HG02884 (cell line): ENCODE results near the gene PXK.
A peak's percentile ranks its signal among the peaks of the same experiment; 100 is the strongest.

Source experiments
- ATAC-seq: cut with Tn5 transposase; IDR thresholded peaks from one replicate; pipeline ENCODE4 v1.9.1; 2021; ENCODE audit warnings: mild to moderate bottlenecking, moderate library complexity; ENCODE audit not compliant: unreplicated experiment

Gene PXK

DNA sequence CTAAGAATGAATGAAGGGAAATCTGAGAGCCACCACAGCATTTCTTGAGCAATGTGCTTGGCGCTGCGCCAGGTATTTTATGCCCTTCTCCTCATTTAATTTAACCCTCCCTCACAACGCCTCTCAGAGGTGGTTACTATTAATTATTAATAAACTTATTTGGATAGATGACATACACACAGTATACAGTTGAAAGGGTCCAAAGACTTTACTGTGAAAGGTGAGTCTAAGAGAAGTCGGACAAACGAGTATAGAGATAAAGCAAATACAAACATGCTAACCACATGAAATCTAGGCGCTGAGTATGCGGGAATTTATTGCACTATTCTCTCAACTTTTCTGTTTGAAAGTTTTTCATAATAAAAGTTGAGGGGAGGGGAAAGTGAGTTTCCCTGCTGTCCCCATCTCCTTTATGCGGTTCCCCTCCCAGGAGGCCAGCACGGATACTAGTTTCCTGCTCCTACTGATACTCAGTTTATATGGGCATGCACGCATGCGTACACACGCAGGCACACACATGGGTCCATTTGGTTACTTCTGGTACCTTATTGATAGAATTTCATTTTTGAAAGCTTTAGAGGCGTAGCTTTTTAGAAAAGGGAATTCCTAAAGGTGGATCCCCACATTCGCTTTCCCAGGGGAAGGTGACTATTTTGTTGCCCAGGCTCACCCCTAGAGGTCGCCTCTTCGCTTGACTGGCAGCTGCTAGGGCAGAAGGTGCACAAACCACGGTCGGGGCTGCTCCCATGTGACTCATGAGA, 130.7 kb downstream of the PXK start:
- ATAC-seq: peak; percentile 89

DNA sequence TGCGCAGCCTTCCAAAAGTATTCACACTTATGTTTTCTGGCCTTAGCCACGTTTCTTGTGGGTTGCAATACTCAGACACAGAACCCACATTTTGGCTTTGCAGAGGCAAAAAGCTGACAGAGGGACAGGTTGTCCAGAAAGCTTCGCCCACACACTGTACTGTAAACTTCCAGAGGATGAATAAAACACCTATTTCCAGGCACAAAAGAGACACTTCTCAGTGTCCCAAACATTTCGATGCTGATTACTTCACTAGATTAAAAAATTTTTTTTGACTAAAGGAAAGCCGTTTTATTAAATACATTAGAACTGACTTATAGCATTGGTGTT, 131.2 kb downstream of the PXK start:
- ATAC-seq: no peak

GRCh38 chr3:58464866-58465265, 132.2 kb downstream of the PXK start:
- no peak for ATAC-seq

GRCh38 chr3:58466899-58467563, 134.3 kb downstream of the PXK start:
- no peak for ATAC-seq

DNA sequence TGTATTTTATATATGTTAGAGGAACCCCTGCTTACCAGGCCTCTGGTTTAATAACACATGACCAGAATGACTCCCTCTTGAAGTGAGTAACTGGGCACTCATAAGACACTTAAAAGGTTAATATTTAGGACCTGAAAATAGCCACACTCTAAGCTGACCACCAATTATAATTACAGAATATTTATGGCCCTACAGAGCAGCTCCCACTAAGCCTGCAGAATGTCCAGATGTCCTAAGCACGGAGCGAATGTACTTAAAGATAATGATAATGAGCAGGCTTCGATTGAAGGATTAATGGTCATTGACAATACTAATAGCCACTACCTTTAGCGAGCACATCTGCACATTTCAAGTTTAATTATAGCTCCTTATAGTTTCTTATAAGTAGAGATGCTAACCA, 136.4 kb downstream of the PXK start:
- no peak for ATAC-seq

DNA sequence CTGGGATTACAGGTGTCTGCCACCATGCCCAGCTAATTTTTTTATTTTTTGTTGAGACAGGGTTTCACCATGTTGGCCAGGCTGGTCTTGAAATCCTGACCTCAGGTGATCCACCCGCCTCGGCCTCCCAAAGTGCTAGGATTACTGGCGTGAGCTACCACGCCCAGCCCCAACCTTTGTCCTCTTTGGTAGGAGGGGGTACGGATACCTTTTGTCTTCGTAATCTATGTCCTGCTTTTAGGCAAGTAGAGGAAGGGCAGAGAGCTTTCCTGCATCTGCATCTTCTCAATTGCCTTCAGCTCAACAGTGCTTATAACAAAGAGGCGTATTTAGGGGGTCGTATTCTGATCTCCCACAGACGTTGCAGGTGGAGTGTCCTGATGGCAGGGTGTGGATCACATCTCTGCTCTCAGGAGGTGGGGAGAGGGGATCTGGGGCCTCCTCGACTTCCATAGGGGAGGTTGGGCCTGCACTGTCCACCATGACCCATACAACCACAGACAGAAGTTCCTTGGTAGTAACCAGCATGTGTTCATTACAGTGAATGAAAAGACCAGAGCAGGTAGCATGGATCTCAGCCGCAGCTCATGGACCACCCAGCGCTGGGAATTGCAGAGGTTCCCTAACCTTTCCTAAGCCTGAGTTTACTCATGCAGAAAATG, 137.8 kb downstream of the PXK start:
- ATAC-seq: no peak

- peak; percentile 62 for ATAC-seq
Measured at GRCh38 chr3:58471025-58471887, 138.6 kb downstream of the PXK start.

- no peak for ATAC-seq
Measured at GRCh38 chr3:58473275-58473674, 140.6 kb downstream of the PXK start.

- ATAC-seq: no peak
Measured at GRCh38 chr3:58474348-58474911, 141.7 kb downstream of the PXK start.

GRCh38 chr3:58474967-58475578, 142.4 kb downstream of the PXK start:
- ATAC-seq: no peak
